NCI-H2227 (cell line): Measurements from ENCODE around the gene PEX11B.
"Not testable (repeated sequence)": the region's sequence is repeated elsewhere in the genome, so short reads cannot be mapped to it uniquely, and the experiment has no call there.

Experiments
- DNase-seq: peaks from one replicate; lab custom pipeline; 2025; ENCODE audit not compliant: unreplicated experiment; lab: John Stamatoyannopoulos, UW

The PEX11B gene

GRCh38 chr1:145952903-145953302 lies 34.4 kb upstream of the PEX11B start:
- DNase-seq = no peak

GRCh38 chr1:145951526-145951925 lies 33.0 kb upstream of the PEX11B start:
- no peak for DNase-seq

GRCh38 chr1:145949219-145949618 lies 30.7 kb upstream of the PEX11B start:
- no peak for DNase-seq

GRCh38 chr1:145947551-145947950 lies 29.0 kb upstream of the PEX11B start:
- DNase-seq = no peak

- DNase-seq = no peak
Measured at GRCh38 chr1:145946477-145946986, 28.0 kb upstream of the PEX11B start.

GRCh38 chr1:145944532-145944931 lies 26.0 kb upstream of the PEX11B start:
- no peak for DNase-seq

GRCh38 chr1:145942871-145943270 lies 24.4 kb upstream of the PEX11B start:
- no peak for DNase-seq

GRCh38 chr1:145942405-145942804 lies 23.9 kb upstream of the PEX11B start:
- DNase-seq = no peak

- no peak for DNase-seq
Measured at GRCh38 chr1:145937436-145937835, 18.9 kb upstream of the PEX11B start.

GRCh38 chr1:145936247-145936646 lies 17.7 kb upstream of the PEX11B start:
- DNase-seq = no peak

- no peak for DNase-seq
Measured at GRCh38 chr1:145935708-145936107, 17.2 kb upstream of the PEX11B start.

GRCh38 chr1:145932522-145933009 lies 14.0 kb upstream of the PEX11B start:
- not testable (repeated sequence) for DNase-seq

GRCh38 chr1:145927916-145928643 lies 9.6 kb upstream of the PEX11B start:
- no peak for DNase-seq

- peak; percentile 99 for DNase-seq
Measured at GRCh38 chr1:145927063-145927886, 8.8 kb upstream of the PEX11B start, which contains the start of gene RBM8A. RBM8A (minus strand) TSS chr1:145927484; CDS start chr1:145927426, 58 bp downstream.

- no peak for DNase-seq
Measured at GRCh38 chr1:145926686-145927062, 8.2 kb upstream of the PEX11B start.

GRCh38 chr1:145922266-145922665 lies 3.7 kb upstream of the PEX11B start:
- no peak for DNase-seq

GRCh38 chr1:145920297-145920696 lies 1.8 kb upstream of the PEX11B start:
- not testable (repeated sequence) for DNase-seq

- DNase-seq = peak; percentile 30
Measured at GRCh38 chr1:145918992-145919939, 749 bp upstream of the PEX11B start.

- DNase-seq = peak; percentile 14
Measured at GRCh38 chr1:145917595-145917994, 922 bp downstream of the PEX11B start.

GRCh38 chr1:145916745-145917144 lies 1.8 kb downstream of the PEX11B start:
- DNase-seq = no peak
